BJ (cell line): ENCODE measurements around the gene PIGV. TPM values are rescaled to one million over a fixed set of nuclear protein-coding genes. Genes with fewer than 3 reads are reported as not detected.
A peak's percentile ranks its signal among the peaks of the same experiment; 100 is the strongest.
"Not testable (repeated sequence)": the region's sequence is repeated elsewhere in the genome, so short reads cannot be mapped to it uniquely, and the experiment has no call there.

Experiments
- CTCF ChIA-PET: fragments of 350-600 bp; formaldehyde crosslinking; extraction: SDS; loops from one replicate; lab custom pipeline; 2021; ENCODE audit warnings: antibody characterized with exemption, inconsistent platforms; lab: Yijun Ruan, JAX
- POLR2A ChIA-PET: fragments of 300-600 bp; sonication (Branson Sonifier 250); formaldehyde crosslinking; extraction: SDS; loops from one replicate; lab custom pipeline; 2021; ENCODE audit warnings: antibody characterized with exemption; lab: Charles Lee
- DNase-seq: peaks from one replicate; pipeline ENCODE4 v3.0.0-alpha.2; 2011; ENCODE audit warnings: low read depth
- H3K27me3 ChIP-seq: 2 replicates; pipeline ENCODE4 v1.6.0; 2011; ENCODE audit warnings: low read length; ENCODE audit not compliant: control insufficient read depth, insufficient read depth
- H3K36me3 ChIP-seq: 2 replicates; pipeline ENCODE4 v1.5.1; 2011; ENCODE audit warnings: low read length; ENCODE audit not compliant: control insufficient read depth, insufficient read depth
- H3K4me3 ChIP-seq: 2 replicates; pipeline ENCODE4 v1.5.1; 2011; ENCODE audit warnings: low read depth, mild to moderate bottlenecking, control low read depth, low read length
- polyA plus RNA-seq: library from polyadenylated mRNA; depleted of rRNA; stranded (reverse); fragments of >200 nt; gene quantifications from 2 replicates; pipeline ENCODE4 v1.2.3, GENCODE V29; 2011
- TF ChIP-seq, protein P1 (sequence below): IDR thresholded peaks from 2 replicates; pipeline ENCODE4 v1.5.1; 2011; ENCODE audit warnings: low read depth, mild to moderate bottlenecking, control low read depth, inconsistent platforms, low read length, moderate library complexity; ENCODE audit not compliant: insufficient read depth

PIGV gene
- polyA plus RNA-seq, 1 experiment: 28.0 TPM

DNA sequence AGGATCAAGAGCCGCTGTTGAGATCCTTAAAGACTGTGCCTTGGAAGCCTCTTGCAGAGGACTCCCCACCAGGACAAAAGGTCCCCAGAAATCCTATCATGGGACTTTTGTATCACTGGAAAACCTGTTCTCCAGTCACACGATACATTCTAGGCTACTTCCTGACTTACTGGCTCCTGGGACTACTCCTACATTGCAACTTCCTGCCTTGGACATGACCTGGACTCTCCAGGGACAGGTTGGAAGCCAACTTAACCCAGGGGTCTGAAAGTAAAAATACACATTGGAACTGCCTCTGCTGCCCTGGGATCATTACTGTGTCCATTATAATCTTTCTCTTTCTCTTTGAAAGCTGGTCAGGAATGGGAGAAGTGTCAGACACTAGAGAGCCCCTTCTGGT, 9.9 kb downstream of the PIGV start:
- DNase-seq: no peak
- Histone ChIP-seq H3K27me3 (no peaks in the 10 kb centered on the region), H3K4me3 (no peak overlapping the region), H3K36me3 (peaks cover 10% of the 10 kb centered on the region)
- ChIA-PET POLR2A (no interaction called here), CTCF (interaction anchor here (1.5 to 4.6 kb wide), 2 partner anchors 8 to 12 kb away, joined by 8 to 33 read pairs; partner anchors contain the start of gene PIGV)
- TF ChIP-seq, protein P1, sequence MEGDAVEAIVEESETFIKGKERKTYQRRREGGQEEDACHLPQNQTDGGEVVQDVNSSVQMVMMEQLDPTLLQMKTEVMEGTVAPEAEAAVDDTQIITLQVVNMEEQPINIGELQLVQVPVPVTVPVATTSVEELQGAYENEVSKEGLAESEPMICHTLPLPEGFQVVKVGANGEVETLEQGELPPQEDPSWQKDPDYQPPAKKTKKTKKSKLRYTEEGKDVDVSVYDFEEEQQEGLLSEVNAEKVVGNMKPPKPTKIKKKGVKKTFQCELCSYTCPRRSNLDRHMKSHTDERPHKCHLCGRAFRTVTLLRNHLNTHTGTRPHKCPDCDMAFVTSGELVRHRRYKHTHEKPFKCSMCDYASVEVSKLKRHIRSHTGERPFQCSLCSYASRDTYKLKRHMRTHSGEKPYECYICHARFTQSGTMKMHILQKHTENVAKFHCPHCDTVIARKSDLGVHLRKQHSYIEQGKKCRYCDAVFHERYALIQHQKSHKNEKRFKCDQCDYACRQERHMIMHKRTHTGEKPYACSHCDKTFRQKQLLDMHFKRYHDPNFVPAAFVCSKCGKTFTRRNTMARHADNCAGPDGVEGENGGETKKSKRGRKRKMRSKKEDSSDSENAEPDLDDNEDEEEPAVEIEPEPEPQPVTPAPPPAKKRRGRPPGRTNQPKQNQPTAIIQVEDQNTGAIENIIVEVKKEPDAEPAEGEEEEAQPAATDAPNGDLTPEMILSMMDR: no peak

DNA sequence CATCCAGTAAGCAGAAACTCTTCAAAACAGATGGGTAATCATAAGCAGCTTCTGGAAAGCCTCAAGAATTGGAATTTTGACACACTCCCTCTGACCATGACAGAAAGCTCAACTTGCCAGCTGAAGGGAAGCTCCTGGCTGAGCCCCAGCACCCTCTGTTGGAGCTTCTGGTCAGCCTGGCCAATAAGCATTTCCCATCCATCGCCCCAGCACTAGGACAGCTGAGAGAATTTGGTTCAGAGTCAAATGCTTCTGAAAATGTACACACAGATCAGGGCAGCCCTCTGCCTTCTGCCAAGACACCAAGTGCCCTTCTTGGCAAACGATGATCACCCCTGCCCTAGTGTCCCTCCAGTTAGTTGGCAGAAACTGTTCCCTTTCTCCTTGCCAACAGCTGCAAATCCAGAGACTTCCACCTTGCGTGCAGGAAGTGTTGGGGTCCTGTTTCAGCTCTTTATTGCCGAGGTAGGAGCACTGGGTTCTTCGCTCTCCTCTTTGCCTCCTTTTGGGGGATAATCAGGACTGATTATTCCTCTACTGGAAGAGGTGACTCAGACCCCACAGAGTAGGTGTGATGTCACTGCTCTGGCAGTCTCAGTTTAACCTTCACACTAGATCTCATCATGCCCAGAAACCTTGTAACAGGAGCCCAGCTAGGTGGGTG, 11.9 kb downstream of the PIGV start:
- POLR2A ChIA-PET: interaction anchor here (0.9 kb wide), 1 partner anchor 91 kb away, joined by 3 read pairs; the partner anchor contains the start of gene GPN2
- TF ChIP-seq, protein P1: 0 out of 2 replicates have a peak, but pooled peaks have one; percentile 7
- Histone ChIP-seq H3K36me3 (peaks cover 5% of the 10 kb centered on the region), H3K27me3 (no peaks in the 10 kb centered on the region), H3K4me3 (no peak overlapping the region)
- no peak for DNase-seq
- CTCF ChIA-PET: interaction anchor here (0.7 to 4.6 kb wide), 11 partner anchors 10 to 260 kb away, joined by 3 to 33 read pairs (median 4); partner anchors contain the start of gene PIGV

DNA sequence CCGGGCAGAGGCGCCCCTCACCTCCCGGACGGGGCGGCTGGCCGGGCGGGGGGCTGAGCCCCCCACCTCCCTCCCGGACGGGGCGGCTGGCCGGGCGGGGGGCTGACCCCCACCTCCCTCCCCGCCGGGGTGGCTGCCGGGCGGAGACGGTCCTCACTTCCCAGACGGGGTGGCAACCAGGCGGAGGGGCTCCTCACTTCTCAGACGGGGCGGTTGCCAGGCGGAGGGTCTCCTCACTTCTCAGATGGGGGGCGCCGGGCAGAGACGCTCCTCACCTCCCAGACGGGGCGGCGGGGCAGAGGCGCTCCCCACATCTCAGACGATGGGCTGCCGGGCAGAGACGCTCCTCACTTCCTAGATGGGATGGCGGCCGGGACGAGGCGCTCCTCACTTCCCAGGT, 16.2 kb downstream of the PIGV start:
- H3K36me3 ChIP-seq, CTCF ChIA-PET, H3K27me3 ChIP-seq, POLR2A ChIA-PET, DNase-seq, H3K4me3 ChIP-seq: not testable (repeated sequence)

DNA sequence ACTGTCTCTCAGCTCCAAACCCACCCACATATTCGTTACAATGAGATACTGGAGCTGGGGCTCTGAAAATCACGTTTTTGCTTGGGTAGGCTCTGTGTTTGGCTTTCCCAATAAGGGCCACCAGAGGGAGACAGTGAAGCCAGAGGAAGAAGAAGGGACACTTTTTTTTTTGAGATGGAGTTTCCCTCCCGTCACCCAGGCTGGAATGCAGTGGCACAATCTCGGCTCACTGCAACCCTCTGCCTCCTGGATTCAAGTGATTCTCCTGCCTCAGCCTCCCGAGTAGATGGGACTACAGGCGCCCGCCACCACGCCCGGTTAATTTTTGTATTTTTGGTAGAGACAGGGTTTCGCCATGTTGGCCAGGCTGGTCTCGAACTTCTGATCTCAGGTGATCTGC, 22.4 kb downstream of the PIGV start:
- TF ChIP-seq, protein P1: peak; percentile 83
- H3K27me3 ChIP-seq, H3K36me3 ChIP-seq, H3K4me3 ChIP-seq, POLR2A ChIA-PET, DNase-seq: not testable (repeated sequence)
- CTCF ChIA-PET: interaction anchor here (0.6 to 4.5 kb wide), 23 partner anchors 10 to 665 kb away, joined by 3 to 54 read pairs (median 4); partner anchors contain the start of genes GPN2 and ZDHHC18

DNA sequence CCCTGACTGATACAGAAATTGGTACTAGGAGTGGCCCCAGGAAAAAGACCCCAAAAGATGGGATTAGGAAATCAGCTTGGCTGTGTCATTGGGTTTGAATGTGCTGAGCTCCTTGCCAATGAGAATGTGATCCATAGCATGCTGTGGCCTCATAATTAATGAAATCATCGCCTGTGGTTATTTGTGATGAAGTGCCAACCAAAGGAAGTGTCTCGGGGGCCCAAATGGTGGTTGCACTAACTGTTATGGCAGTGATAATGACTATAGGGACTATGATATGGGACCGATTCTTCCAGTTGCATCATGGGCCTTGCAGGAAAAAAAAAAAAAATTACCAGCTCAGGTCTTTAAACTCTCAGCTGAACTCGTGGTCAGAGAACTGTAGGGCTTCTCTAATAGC, 23.3 kb downstream of the PIGV start:
- no peak overlapping the region for H3K4me3 ChIP-seq
- ChIA-PET CTCF (interaction anchor here (0.8 to 4.5 kb wide), 12 partner anchors 9 to 209 kb away, joined by 3 to 54 read pairs (median 6); partner anchors contain the start of gene ZDHHC18), POLR2A (interaction anchor here (0.6 kb wide), 1 partner anchor 332 kb away, joined by 5 read pairs; no protein-coding TSS in a partner anchor)
- no peaks in the 10 kb centered on the region for H3K36me3 ChIP-seq
- no peaks in the 10 kb centered on the region for H3K27me3 ChIP-seq
- no peak for DNase-seq
- TF ChIP-seq, protein P1: no peak
